Uterus (tissue), 4 donors: ENCODE results near the gene RANBP10. TPM values are rescaled to one million over a fixed set of nuclear protein-coding genes. Genes with fewer than 3 reads are reported as not detected.

ENCODE experiments used
- DNase-seq, 2 donors: peaks; one replicate each; pipeline ENCODE4 v3.0.0-alpha.2; 2019 to 2020
- H3K27ac ChIP-seq, 2 donors: fragments of 200-600 bp; sonication (generic); 1 replicate in 1 of 2; 2 replicates in 1 of 2; pipeline ENCODE4 v1.5.1; 2016 to 2018
- H3K27me3 ChIP-seq, 2 donors: fragments of 200-600 bp; sonication (generic); one replicate each; pipeline ENCODE4 v1.5.1; 2018 to 2019; ENCODE audit warnings: control low read depth in 1 of 2
- H3K36me3 ChIP-seq, 2 donors: fragments of 200-600 bp; sonication (generic); one replicate each; pipeline ENCODE4 v1.5.1; 2019; ENCODE audit warnings: control low read depth in 1 of 2
- H3K4me1 ChIP-seq, 2 donors: fragments of 200-600 bp; sonication (generic); one replicate each; pipeline ENCODE4 v1.5.1; 2018 to 2019; ENCODE audit warnings: control low read depth in 1 of 2
- H3K4me3 ChIP-seq, 2 donors: fragments of 200-600 bp; sonication (generic); 1 replicate in 1 of 2; 2 replicates in 1 of 2; pipeline ENCODE4 v1.5.1; 2018 to 2019; ENCODE audit warnings: mild to moderate bottlenecking in 1 of 2
- H3K9me3 ChIP-seq, 2 donors: fragments of 200-600 bp; sonication (generic); one replicate each; pipeline ENCODE4 v1.5.1; 2019; ENCODE audit warnings: control low read depth in 1 of 2
- POLR2A ChIP-seq, 2 donors: fragments of 450-650 bp; IDR thresholded peaks; one replicate each; pipeline ENCODE4 v1.6.1; 2016; ENCODE audit warnings: antibody characterized with exemption in 2 of 2, mild to moderate bottlenecking in 1 of 2, moderate library complexity in 1 of 2
- intact Hi-C: fragments of 100-400 bp; cut with DNase I; formaldehyde crosslinking; loops from one replicate; pipeline ENCODE4 v1.15.1; 2023; ENCODE audit warnings: low total_unique reads
- total RNA-seq, 4 donors: library from RNA; depleted of rRNA in 3 of 4; stranded (reverse); fragments of >200 nt in 3 of 4; gene quantifications; one replicate each; pipeline versions ENCODE4 v1.1.0 to v1.2.4, GENCODE V29; 2014 to 2023
- TF ChIP-seq, protein P1 (sequence below), 4 experiments: fragments of 200-600 bp in 2 of 4; fragments of 450-650 bp in 2 of 4; sonication (generic) in 2 of 4; IDR thresholded peaks; one replicate each; pipeline ENCODE4 v1.5.1; 2016 to 2019; ENCODE audit warnings: antibody characterized with exemption in 4 of 4, mild to moderate bottlenecking in 2 of 4, moderate library complexity in 1 of 4
- donor health status: DM: yes; HTN: yes; CAD: no.

The RANBP10 gene
- total RNA-seq, 4 donors from 2014 or later, result 4.9 to 22.7 (median 8.5) TPM

DNA sequence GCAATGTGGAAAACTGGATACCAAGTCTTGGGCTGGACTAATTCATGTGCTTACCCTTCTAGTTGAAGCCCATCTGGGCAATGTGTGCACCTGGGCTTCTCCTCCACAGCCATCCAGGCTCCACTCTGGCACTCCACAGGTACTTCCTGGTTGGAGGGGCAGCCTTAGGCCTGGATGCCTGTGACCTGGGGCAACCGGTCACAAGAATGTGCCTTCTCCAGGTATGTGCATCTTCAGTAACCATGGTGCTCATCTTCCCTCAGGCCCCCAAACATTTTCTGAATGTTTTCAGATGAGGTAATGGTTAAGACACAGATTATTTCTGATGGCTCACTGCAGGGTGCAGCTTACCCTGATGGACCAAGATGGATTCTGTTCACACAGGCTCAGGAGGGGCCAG lies 128.6 kb downstream of the RANBP10 start:
- H3K4me3 ChIP-seq, result no peak overlapping the region
- H3K27me3 ChIP-seq, result no peaks in the 10 kb centered on the region
- H3K27ac ChIP-seq, result no peak overlapping the region
- no peaks in the 10 kb centered on the region for H3K4me1 ChIP-seq
- intact Hi-C loops, result no loop called here
- H3K9me3 ChIP-seq, result no peaks in the 10 kb centered on the region
- DNase-seq, result no peak
- H3K36me3 ChIP-seq, result no peaks in the 10 kb centered on the region
- TF ChIP-seq POLR2A (IDR thresholded peaks at IDR 0.05), result no peak

DNA sequence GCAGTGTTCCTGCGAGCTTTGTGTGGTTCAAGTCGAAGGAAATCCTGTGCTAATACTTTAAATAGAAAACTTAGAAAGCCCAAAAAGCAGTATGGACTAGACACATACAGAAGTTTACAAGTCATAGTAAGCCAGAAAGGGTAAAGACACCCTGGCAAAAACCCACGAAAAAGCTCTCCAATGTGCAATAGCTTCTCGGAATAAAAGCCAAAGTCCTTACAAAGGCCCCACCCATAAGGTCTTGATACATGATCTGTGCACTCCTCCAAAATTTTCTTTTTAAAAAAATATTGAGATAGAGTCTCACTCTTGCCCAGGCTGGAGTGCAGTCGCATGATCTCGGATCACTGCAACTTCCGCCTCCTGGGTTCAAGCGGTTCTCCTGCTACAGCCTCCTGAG lies 129.4 kb downstream of the RANBP10 start:
- DNase-seq, result no peak

DNA sequence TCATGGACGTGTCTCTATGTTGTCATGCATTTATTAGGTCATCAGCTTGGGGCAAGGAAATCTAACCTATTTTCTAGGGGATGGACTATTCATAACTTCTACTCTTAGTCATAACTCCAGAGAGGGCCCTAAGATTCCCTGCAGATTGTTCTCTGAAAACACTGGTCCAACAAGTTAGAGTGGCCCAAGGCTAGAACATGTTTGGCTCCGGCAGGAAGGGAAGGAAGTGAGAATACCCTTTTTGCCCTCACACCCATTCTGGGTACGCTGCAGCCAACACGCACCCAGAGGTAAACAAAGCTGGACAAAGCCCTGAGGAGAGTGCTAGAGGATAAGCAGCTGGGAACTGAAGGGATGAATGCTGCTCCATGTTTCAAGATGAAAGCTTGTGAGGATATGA lies 129.8 kb downstream of the RANBP10 start:
- Histone ChIP-seq H3K27me3 (no peaks in the 10 kb centered on the region), H3K36me3 (no peaks in the 10 kb centered on the region), H3K27ac (no peak overlapping the region), H3K9me3 (no peaks in the 10 kb centered on the region), H3K4me1 (no peaks in the 10 kb centered on the region), H3K4me3 (no peak overlapping the region)
- intact Hi-C loops, result no loop called here
- TF ChIP-seq POLR2A (IDR thresholded peaks at IDR 0.05), result no peak
- TF ChIP-seq, protein P1, sequence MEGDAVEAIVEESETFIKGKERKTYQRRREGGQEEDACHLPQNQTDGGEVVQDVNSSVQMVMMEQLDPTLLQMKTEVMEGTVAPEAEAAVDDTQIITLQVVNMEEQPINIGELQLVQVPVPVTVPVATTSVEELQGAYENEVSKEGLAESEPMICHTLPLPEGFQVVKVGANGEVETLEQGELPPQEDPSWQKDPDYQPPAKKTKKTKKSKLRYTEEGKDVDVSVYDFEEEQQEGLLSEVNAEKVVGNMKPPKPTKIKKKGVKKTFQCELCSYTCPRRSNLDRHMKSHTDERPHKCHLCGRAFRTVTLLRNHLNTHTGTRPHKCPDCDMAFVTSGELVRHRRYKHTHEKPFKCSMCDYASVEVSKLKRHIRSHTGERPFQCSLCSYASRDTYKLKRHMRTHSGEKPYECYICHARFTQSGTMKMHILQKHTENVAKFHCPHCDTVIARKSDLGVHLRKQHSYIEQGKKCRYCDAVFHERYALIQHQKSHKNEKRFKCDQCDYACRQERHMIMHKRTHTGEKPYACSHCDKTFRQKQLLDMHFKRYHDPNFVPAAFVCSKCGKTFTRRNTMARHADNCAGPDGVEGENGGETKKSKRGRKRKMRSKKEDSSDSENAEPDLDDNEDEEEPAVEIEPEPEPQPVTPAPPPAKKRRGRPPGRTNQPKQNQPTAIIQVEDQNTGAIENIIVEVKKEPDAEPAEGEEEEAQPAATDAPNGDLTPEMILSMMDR (IDR thresholded peaks at IDR 0.05), result no peak
- DNase-seq, result no peak

More for the DNA sequence above, 129.4 kb downstream of the RANBP10 start:
- Histone ChIP-seq H3K4me1 (no peaks in the 10 kb centered on the region), H3K27ac (no peak overlapping the region), H3K4me3 (no peak overlapping the region), H3K27me3 (no peaks in the 10 kb centered on the region), H3K36me3 (no peaks in the 10 kb centered on the region), H3K9me3 (no peaks in the 10 kb centered on the region)
- intact Hi-C loops, result no loop called here
- TF ChIP-seq, protein P1 (IDR thresholded peaks at IDR 0.05), result no peak
- TF ChIP-seq POLR2A (IDR thresholded peaks at IDR 0.05), result no peak

DNA sequence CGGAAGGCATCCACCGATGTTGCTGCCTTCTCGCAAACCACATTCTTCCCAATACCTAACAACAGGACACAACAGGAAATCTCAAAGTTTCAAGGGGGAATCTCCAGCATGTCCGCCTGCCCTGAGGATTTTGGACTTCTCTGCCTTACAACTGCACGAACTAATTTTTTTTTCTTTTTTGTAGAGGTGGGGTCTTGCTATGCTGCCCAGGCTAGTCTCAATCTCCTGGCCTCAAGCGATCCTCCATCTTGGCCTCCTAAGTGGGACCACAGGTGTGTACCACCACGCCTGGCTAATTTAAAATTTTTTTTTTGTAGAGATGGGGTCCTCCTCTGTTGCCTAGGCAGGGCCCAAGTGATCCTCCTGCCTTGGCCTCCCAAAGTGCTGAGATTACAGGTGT lies 130.4 kb downstream of the RANBP10 start:
- Histone ChIP-seq H3K4me3 (no peak overlapping the region), H3K36me3 (no peaks in the 10 kb centered on the region), H3K27ac (no peak overlapping the region), H3K9me3 (no peaks in the 10 kb centered on the region), H3K27me3 (no peaks in the 10 kb centered on the region), H3K4me1 (no peaks in the 10 kb centered on the region)
- no peak for DNase-seq
- TF ChIP-seq, protein P1 (IDR thresholded peaks at IDR 0.05), result no peak
- TF ChIP-seq POLR2A (IDR thresholded peaks at IDR 0.05), result no peak
- intact Hi-C loops, result no loop called here

DNA sequence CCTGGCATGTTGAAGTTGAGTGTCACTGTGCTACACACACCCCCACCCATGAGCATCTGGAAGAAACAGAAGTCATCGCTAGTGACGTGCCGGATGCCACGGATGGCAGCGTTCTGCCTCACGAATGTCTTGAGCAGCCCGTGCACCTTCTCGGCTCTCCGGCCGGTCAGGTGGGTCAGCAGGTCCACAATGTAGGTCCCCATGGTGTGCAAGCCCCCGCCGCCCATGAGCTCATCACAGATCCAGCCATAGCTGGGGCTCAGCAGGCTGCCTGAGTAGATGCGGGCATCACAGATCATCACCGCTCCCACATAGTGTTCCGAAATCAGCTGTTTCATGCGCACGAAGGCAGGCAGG lies 130.8 kb downstream of the RANBP10 start:
- intact Hi-C loops, result no loop called here
- Histone ChIP-seq H3K27me3 (no peaks in the 10 kb centered on the region), H3K4me3 (no peak overlapping the region), H3K36me3 (no peaks in the 10 kb centered on the region), H3K4me1 (no peaks in the 10 kb centered on the region), H3K27ac (no peak overlapping the region), H3K9me3 (no peaks in the 10 kb centered on the region)
- no peak for TF ChIP-seq POLR2A (IDR thresholded peaks at IDR 0.05)
- TF ChIP-seq, protein P1 (IDR thresholded peaks at IDR 0.05), result no peak
- no peak for DNase-seq
